Upper lobe of right lung (tissue), 1 donor: ENCODE data around the gene EMC6. TPM values are rescaled to one million over a fixed set of nuclear protein-coding genes. Genes with fewer than 3 reads are reported as not detected.

Source experiments
- ATAC-seq: fragments of 200-7000 bp; cut with Tn5 transposase; one replicate; pipeline ENCODE4 v1.9.1; 2020; ENCODE audit warnings: mild to moderate bottlenecking, moderate library complexity
- DNase-seq: peaks from one replicate; pipeline ENCODE4 v3.0.0-alpha.2; 2020
- H3K27ac ChIP-seq: fragments of 200-600 bp; one replicate; pipeline ENCODE4 v1.8.0; 2022
- H3K27me3 ChIP-seq: fragments of 200-600 bp; one replicate; pipeline ENCODE4 v1.8.0; 2022; ENCODE audit warnings: mild to moderate bottlenecking
- H3K36me3 ChIP-seq: fragments of 200-600 bp; one replicate; pipeline ENCODE4 v1.8.0; 2022
- H3K4me1 ChIP-seq: fragments of 200-600 bp; one replicate; pipeline ENCODE4 v1.8.0; 2022
- H3K4me3 ChIP-seq: fragments of 200-600 bp; one replicate; pipeline ENCODE4 v1.8.0; 2022; ENCODE audit warnings: mild to moderate bottlenecking
- H3K9me3 ChIP-seq: fragments of 200-600 bp; one replicate; pipeline ENCODE4 v1.8.0; 2022
- CTCF ChIP-seq: fragments of 200-600 bp; IDR thresholded peaks from one replicate; pipeline ENCODE4 v1.8.0; 2022; ENCODE audit warnings: antibody characterized with exemption
- intact Hi-C: fragments of 100-400 bp; cut with DNase I; formaldehyde crosslinking; loops from one replicate; pipeline ENCODE4 v1.11.0; 2022
- total RNA-seq: library from RNA; stranded (reverse); fragmentation: NEBNext Ultra II Directional; extraction: Animal tissue kit (Norgen Biotek cat#: 25700); gene quantifications from one replicate; pipeline ENCODE4 v1.2.1, GENCODE V29; 2021
- donor health status: DM: no; HTN: yes; CAD: no; lungs with severe emphysema.

Gene EMC6
- total RNA-seq, 1 donor from 2014 or later = 28.6 TPM

GRCh38 chr17:3669548-3669947, 936 bp downstream of the EMC6 start:
- H3K4me1 ChIP-seq = peaks cover 29% of the 10 kb centered on the region
- DNase-seq (no peak), ATAC-seq (no peak)
- intact Hi-C loops = no loop called here
- H3K36me3 ChIP-seq = peaks cover 12% of the 10 kb centered on the region
- H3K9me3 ChIP-seq = no peaks in the 10 kb centered on the region
- peak overlapping the region; percentile 88 for H3K4me3 ChIP-seq
- H3K27ac ChIP-seq = no peak overlapping the region
- no peaks in the 10 kb centered on the region for H3K27me3 ChIP-seq
- no peak for TF ChIP-seq CTCF

DNA sequence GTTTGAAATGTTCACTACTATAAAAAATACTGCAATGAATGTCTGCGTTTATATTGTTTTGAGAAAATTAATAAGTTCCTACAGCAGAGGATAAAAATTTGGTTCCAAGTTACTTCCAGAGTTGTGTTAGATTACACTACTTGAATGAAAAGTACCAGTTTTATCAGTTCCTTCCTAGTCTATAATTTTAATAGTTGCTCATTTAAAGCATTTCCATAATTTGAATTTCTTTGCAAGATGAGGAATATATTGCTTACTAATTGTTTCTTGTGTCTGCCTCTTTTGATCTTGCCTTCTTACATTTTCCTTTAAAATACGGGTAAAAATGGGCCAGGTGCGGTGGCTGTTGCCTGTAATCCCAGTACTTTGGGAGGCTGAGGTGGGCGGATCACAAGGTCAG, 4.0 kb downstream of the EMC6 start:
- Histone ChIP-seq H3K36me3 (peaks cover 7% of the 10 kb centered on the region), H3K27ac (no peak overlapping the region), H3K27me3 (no peaks in the 10 kb centered on the region), H3K4me3 (no peak overlapping the region), H3K9me3 (no peaks in the 10 kb centered on the region), H3K4me1 (peaks cover 13% of the 10 kb centered on the region)
- ATAC-seq (no peak), DNase-seq (no peak)
- TF ChIP-seq CTCF = no peak
- intact Hi-C loops = no loop called here

DNA sequence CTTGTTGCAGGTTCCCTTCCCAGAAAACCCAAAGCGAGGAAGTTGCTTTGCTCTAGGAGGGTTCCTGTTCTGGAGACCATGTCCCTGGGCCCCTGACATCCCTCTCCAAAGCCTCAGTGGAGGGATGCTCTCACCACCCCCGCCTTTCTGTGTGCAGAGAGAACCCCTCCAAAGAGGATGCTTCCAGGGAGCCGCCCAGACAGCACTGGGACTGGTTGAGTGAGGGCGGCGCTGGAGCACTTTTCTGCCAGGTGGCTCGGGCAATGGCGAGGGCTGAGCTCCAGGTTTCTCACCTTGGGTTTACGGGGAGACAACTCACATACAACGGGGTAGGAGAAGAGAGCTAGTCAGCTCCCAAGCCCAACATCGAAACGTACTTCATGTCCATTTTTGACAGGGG, 7.3 kb downstream of the EMC6 start:
- Histone ChIP-seq H3K27me3 (no peaks in the 10 kb centered on the region), H3K9me3 (no peaks in the 10 kb centered on the region), H3K4me3 (no peak overlapping the region), H3K27ac (no peak overlapping the region), H3K4me1 (no peaks in the 10 kb centered on the region), H3K36me3 (no peaks in the 10 kb centered on the region)
- no peak for TF ChIP-seq CTCF
- ATAC-seq = no peak
- intact Hi-C loops = no loop called here
- DNase-seq = no peak

- no peaks in the 10 kb centered on the region for H3K9me3 ChIP-seq
- no peaks in the 10 kb centered on the region for H3K4me1 ChIP-seq
- no peak overlapping the region for H3K4me3 ChIP-seq
- TF ChIP-seq CTCF = no peak
- no peak for ATAC-seq
- DNase-seq = no peak
- no peak overlapping the region for H3K27ac ChIP-seq
- intact Hi-C loops = no loop called here
- no peaks in the 10 kb centered on the region for H3K36me3 ChIP-seq
- H3K27me3 ChIP-seq = peaks cover 10% of the 10 kb centered on the region
Observed at GRCh38 chr17:3678095-3678820, 9.6 kb downstream of the EMC6 start.

DNA sequence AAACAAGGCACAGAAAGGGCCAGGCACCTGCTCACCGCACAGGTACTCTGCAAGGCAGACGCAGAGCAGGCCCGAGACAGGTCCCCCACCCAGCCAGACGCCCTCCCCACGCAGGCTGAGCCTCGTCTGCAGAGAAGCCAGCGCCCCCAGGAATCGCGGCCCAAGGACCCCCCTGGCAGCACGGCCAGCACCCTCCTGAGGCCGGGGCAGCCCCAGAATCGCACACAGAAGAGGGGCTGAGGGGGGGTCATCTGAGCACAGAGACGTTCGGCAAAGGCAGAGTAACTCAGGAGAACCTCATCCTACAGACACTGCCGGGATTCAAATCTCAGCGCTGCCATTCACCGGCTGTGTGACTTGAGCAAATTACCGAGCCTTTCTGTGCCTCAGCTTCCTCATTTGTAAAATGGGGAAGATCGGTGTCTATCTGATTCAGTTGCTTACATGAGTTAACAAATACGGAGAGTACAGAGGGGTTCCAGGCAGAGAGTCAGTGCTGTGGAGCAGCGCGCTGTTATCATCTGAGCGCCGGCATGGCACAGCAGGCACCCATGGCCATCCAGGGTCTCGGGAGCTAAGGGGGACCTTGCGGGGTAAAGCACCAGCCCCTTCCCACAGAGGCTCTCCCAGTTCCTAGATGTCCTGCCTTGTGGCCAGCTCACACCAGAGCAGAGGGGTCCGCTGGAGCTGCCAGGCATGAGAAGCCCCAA, 10.4 kb downstream of the EMC6 start:
- DNase-seq (no peak), ATAC-seq (peak; percentile 5)
- Histone ChIP-seq H3K36me3 (no peaks in the 10 kb centered on the region), H3K9me3 (no peaks in the 10 kb centered on the region), H3K27ac (no peak overlapping the region), H3K4me1 (no peaks in the 10 kb centered on the region), H3K4me3 (no peak overlapping the region), H3K27me3 (peaks cover 14% of the 10 kb centered on the region)
- intact Hi-C loops = no loop called here
- no peak for TF ChIP-seq CTCF
